Measurements from ENCODE around the gene FKBP4. TPM values are rescaled to one million over a fixed set of nuclear protein-coding genes. Genes with fewer than 3 reads are reported as not detected.
A peak's percentile ranks its signal among the peaks of the same experiment; 100 is the strongest.

Gene FKBP4
- total and polyA plus RNA-seq, 9 of the 15 experiments (the other 6 are each of a cell fraction or from before 2014, with no cell fraction given), result 16.3 to 154 (median 90.1) TPM

GRCh38 chr12:2765608-2766007 lies 29.2 kb upstream of the FKBP4 start:
- Histone ChIP-seq H3K27me3 (ENCODE audit: control insufficient read depth in 2 of 2, insufficient read depth in 2 of 2, low read length in 2 of 2) (peaks cover 5 to 24% of the 10 kb centered on the region in 2 experiments; a peak in 4 of 5 replicates), H3K27ac (ENCODE audit: extremely low read depth, low read depth, low read length) (no peak overlapping the region), H4K20me1 (replicated peaks; ENCODE audit: control insufficient read depth, insufficient read depth, low read length) (no peaks in the 10 kb centered on the region), H3K36me3 (ENCODE audit: control insufficient read depth, insufficient read depth, low read length) (no peaks in the 10 kb centered on the region), H3K9ac (ENCODE audit: insufficient read depth in 1 of 2, low read depth in 2 of 2, low read length in 2 of 2) (no peak overlapping the region), H3K4me2 (ENCODE audit: insufficient read depth, low read length) (no peak overlapping the region), H3K9me3 (replicated peaks; ENCODE audit: control insufficient read depth, insufficient read depth, low read depth, low read length) (no peaks in the 10 kb centered on the region), H3K4me3 (no peak overlapping the region), H3K9me1 (ENCODE audit: control insufficient read depth, insufficient read depth, low read length) (no peaks in the 10 kb centered on the region), H2AFZ (ENCODE audit: low read depth, low read length) (no peak overlapping the region), H3K4me1 (replicated peaks in 1 of 2; ENCODE audit: control insufficient read depth in 2 of 2, insufficient read depth in 2 of 2, low read length in 2 of 2) (no peaks in the 10 kb centered on the region), H3K79me2 (ENCODE audit: control insufficient read depth, insufficient read depth, low read length) (no peaks in the 10 kb centered on the region)
- 0% methylated on average over 1 of the region's 6 CpGs for WGBS (ENCODE audit: insufficient coverage, low coverage, missing lambda C conversion rate)
- BruUV-seq (replicated peaks), result no TSS peak
- FAIRE-seq (no peak), DNase-seq (ENCODE audit: extremely low read depth in 1 of 4, low spot score in 3 of 4) (no peak), ATAC-seq (no peak)
- ChIA-PET POLR2A (interaction anchor here (0.8 kb wide), 1 partner anchor 14 kb away, joined by 3 read pairs; no protein-coding TSS in a partner anchor), CTCF (ENCODE audit: low intra/inter-chr PET ratio) (no interaction called here)
- in situ Hi-C loops (cut with MboI), result no loop called here
- intact Hi-C loops (cut with micrococcal nuclease), result no loop called here
- TF ChIP-seq POLR2H (tag; IDR thresholded peaks at IDR 0.05; ENCODE audit: low read depth) (no peak), TFAP4 (CRISPR knock-in tag; IDR thresholded peaks at IDR 0.05; ENCODE audit: borderline replicate concordance) (no peak), CHCHD3 (CRISPR knock-in tag; IDR thresholded peaks at IDR 0.05) (no peak)

- H4K20me1 ChIP-seq (replicated peaks; ENCODE audit: control insufficient read depth, insufficient read depth, low read length), result no peaks in the 10 kb centered on the region
- H3K27ac ChIP-seq (ENCODE audit: extremely low read depth, low read depth, low read length), result no peak overlapping the region
- 2% methylated on average over 8 of the region's 10 CpGs for WGBS (ENCODE audit: insufficient coverage, low coverage, missing lambda C conversion rate)
- H3K79me2 ChIP-seq (ENCODE audit: control insufficient read depth, insufficient read depth, low read length), result no peaks in the 10 kb centered on the region
- H3K4me3 ChIP-seq, result no peak overlapping the region
- H3K9me3 ChIP-seq (replicated peaks; ENCODE audit: control insufficient read depth, insufficient read depth, low read depth, low read length), result no peaks in the 10 kb centered on the region
- intact Hi-C loops (cut with micrococcal nuclease) (no loop called here), in situ Hi-C loops (cut with MboI) (no loop called here)
- TF ChIP-seq ZFP36 (IDR thresholded peaks at IDR 0.05; ENCODE audit: low read depth, low read length, partially characterized antibody) (peak; percentile 56), E2F6 (IDR thresholded peaks at IDR 0.05; ENCODE audit: borderline replicate concordance in 1 of 2, extremely low read depth in 1 of 2, insufficient read depth in 1 of 2, insufficient read length in 1 of 2, low read depth in 1 of 2, low read length in 1 of 2, poor library complexity in 1 of 2, severe bottlenecking in 1 of 2) (no peak)
- H3K4me2 ChIP-seq (ENCODE audit: insufficient read depth, low read length), result no peak overlapping the region
- no peak overlapping the region for H3K9ac ChIP-seq (ENCODE audit: insufficient read depth in 1 of 2, low read depth in 2 of 2, low read length in 2 of 2)
- CTCF ChIA-PET (ENCODE audit: low intra/inter-chr PET ratio), result no interaction called here
- no peak overlapping the region for H2AFZ ChIP-seq (ENCODE audit: low read depth, low read length)
- FAIRE-seq, result no peak
- BruUV-seq (replicated peaks), result no TSS peak
- no peak for DNase-seq (ENCODE audit: extremely low read depth in 1 of 4, low spot score in 3 of 4)
- no peaks in the 10 kb centered on the region for H3K36me3 ChIP-seq (ENCODE audit: control insufficient read depth, insufficient read depth, low read length)
- no peaks in the 10 kb centered on the region for H3K9me1 ChIP-seq (ENCODE audit: control insufficient read depth, insufficient read depth, low read length)
- H3K27me3 ChIP-seq (ENCODE audit: control insufficient read depth in 2 of 2, insufficient read depth in 2 of 2, low read length in 2 of 2), result peaks cover 0 to 29% of the 10 kb centered on the region in 2 experiments; a peak in 3 of 5 replicates
- no peaks in the 10 kb centered on the region for H3K4me1 ChIP-seq (replicated peaks in 1 of 2; ENCODE audit: control insufficient read depth in 2 of 2, insufficient read depth in 2 of 2, low read length in 2 of 2)
- POLR2A ChIA-PET, result no interaction called here
- ATAC-seq, result no peak
Observed at GRCh38 chr12:2768224-2768961, 26.4 kb upstream of the FKBP4 start.
